GM18499 (cell line): Measurements from ENCODE around the gene STK11IP.

ENCODE experiments used
- ATAC-seq: cut with Tn5 transposase; IDR thresholded peaks from one replicate; pipeline ENCODE4 v1.9.1; 2021; ENCODE audit warnings: moderate number of reproducible peaks; ENCODE audit not compliant: insufficient read depth, unreplicated experiment

STK11IP gene

GRCh38 chr2:219613461-219614070, 15.9 kb downstream of the STK11IP start:
- ATAC-seq: no peak

DNA sequence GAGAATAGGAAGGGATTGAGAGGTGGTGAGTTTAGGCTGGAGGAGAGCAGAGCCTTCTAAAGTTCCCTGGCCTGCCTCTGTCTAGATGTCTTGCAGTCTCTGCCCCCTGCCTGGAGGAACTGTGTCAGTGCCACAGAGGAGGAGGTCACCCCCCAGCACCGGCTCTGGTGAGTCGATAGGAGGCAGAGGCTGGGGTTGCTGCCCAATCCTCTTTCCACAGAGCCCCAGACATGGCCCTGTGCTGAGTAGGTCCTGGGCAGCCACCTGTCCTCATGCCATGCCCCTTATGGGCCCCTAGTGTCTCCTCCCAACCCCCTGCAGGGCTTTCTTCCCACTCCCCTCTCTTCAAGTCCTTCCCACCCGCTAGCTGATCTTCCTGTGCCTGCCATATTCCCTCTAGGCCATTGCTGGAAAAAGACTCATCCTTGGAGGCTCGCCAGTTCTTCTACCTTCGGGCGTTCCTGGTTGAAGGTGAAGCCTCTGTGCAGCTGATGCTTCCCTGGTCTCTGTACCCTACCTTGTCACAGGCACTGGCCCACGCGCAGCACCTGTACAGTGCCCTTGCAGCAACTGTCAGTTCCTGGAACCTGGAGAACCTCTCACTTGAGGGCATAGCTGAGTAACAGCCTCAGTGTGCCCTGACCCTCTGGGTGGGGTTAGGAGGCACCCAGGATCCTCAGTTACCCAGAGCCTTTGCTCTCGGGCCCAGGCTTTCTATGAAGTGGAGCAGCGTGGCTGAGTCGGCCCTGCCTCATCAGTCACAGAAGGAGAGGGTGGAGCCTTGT, 16.6 kb downstream of the STK11IP start:
- no peak for ATAC-seq

- no peak for ATAC-seq
Measured at GRCh38 chr2:219615036-219615435, 17.4 kb downstream of the STK11IP start.

GRCh38 chr2:219615894-219616293, 18.2 kb downstream of the STK11IP start:
- no peak for ATAC-seq

- no peak for ATAC-seq
Measured at GRCh38 chr2:219616550-219616949, 18.9 kb downstream of the STK11IP start.

DNA sequence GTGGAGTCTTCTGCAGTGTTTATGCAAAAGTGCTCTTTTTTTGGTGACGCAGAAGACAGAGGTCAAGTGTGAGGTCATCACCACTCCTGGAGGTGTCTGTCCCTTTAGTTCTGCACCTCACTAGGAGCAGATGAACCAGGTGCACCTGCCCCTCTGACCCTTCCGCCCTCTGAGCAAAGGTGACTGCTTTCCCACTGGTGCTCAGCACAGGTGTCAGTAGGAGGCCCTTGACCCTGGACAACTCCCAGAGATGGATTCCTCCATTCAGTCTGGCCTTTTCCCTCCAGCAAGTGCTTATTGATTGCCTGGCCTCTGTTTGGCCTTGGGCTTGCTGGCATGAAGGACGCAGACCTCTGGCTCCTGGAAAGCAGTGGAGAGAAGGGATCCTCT, 21.1 kb downstream of the STK11IP start:
- no peak for ATAC-seq

GRCh38 chr2:219619235-219619634, 21.6 kb downstream of the STK11IP start:
- ATAC-seq: no peak

DNA sequence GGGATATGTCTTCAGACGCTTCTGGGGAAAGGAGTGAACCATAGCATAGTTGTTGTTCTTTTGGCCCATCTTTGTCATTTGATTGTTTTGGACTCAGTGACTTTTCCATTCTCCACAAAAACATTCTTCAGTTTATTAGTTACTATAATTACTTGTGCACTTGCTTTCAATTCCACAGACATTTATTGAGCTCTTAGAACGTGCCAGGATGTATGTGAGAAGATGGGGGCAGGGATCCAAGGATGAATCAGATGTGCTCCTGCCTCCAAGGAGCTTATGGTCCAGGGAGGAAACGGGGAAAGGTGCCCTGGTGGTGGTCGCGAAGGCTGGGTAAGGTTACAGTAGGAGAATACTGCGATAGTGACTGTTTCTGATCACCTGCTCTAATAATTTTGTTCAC, 22.9 kb downstream of the STK11IP start:
- no peak for ATAC-seq

GRCh38 chr2:219621935-219622334, 24.3 kb downstream of the STK11IP start:
- ATAC-seq: no peak

GRCh38 chr2:219622472-219622871, 24.8 kb downstream of the STK11IP start:
- no peak for ATAC-seq

GRCh38 chr2:219624565-219624964, 26.9 kb downstream of the STK11IP start:
- no peak for ATAC-seq

DNA sequence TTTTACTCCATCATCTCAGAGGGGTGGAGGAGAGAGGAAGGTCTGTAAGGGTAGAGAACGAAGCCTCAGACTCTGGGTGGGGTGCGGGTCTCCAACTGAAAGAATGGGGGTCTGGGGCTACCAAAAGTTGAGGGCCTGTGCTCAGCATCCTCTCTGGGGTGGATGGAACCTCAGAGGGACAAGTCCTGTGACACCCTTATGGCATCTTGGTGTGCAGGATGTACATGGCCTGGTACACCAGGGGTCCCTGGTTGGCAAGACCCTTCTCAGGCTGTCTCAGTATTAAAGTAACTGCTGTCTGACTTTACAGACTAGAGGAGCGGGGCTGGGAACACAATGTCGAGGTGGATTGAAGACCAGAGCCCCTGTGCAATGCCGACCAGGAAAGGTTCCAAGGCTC, 27.5 kb downstream of the STK11IP start:
- ATAC-seq: no peak

DNA sequence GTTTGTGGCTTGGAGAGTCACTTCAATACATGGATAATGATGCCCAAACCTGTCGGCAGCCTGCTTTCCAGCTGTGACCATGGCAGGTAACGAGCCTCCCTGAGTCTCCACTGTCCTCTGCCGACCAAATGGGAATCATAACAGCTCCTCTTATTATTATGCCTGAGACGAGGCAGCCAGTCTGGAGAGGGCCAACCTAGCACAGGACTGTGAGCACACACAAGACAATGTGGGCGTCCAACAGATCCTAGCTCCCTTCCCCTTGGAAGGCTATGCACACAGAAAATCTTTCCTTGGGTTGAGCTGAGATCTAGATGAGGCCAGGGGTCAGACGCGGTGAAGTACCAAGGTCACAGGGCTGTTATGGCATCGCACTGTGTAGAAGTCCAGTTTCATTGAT, 28.9 kb downstream of the STK11IP start:
- ATAC-seq: no peak

DNA sequence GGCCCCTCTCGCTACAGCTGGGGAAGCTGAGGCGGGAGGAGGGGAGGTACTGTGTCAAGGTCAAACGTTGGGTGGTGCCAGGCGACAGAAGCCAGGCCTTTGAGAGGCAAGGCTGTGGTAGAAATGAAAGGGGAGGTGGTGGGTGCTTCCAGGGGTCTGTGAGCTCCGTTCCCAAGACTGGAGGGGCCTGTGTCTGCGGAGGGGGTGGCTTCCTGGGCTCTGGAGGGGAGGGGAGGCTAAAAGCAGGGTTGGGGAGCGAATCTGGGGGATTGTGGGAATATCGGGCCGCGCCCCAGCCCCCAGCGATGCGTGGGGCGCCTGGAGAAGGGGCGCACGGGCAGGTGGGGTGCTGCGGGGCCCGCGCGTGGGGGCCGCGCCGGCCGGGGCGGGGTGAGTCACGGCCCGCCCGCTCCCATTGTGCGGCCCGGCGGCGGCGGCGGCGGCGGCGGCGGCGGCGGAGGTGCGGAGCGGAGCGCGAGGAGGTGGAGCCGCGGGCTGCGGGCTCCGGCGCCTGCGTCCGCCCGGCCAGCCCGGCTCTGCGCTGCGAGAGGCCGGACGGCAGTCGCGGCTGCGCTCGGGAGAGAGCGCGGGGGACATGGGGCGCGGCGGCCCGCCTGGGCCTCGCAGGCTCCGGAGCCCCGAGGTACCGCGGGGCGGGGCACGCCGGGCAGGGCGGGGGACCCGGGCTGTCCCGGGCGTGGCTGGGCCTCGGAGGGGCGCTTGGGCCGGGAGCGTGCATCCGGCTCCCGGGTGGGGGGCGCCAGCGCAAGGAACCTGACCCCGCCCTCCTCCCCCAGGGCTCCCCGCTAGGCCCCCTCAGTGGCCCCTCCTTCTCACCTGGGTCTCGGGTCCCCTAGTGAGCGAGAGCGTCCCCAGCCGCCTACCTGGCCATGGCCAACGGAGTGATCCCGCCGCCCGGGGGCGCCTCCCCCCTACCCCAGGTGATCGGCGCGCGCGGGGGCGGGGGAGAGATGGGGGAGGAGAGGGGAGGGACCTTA, 29.7 kb downstream of the STK11IP start, which contains the start of gene SLC4A3:
Gene SLC4A3 (plus strand): TSS at position 528 of the 998 bp plus-strand sequence. CDS start 363 bp downstream, at position 891.
- no peak for ATAC-seq

DNA sequence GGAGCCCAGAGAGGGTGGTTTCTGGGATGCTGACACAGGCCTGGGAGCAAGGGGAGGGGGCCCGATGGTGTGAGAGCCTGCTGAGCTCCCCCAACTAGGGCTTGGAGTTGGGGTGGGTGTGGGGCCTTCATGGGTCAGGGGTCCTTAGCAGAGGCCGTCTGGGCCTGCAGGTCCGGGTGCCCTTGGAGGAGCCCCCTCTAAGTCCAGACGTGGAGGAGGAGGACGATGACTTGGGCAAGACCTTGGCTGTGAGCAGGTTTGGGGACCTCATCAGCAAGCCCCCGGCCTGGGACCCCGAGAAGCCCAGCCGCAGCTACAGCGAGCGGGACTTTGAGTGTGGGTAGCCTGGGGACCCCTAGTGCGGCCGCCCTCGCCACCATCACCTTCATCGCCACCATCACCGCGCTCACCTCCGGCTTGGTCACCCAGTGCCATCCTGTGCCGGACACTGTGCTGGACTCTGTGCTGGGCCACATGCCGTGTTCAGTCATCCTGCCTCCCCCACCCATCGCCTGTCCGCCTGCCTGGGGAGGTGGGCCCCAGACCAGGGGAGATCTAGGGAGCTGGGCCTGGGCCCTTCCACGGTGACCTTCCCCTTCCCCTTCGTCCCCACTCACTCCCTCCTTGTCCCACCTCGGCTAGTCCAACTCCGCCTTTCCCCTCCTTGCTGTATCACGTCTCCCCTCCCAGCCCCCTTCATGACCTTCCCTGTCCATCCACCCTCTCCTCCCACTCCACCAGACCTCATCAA, 30.8 kb downstream of the STK11IP start:
- no peak for ATAC-seq

- no peak for ATAC-seq
Measured at GRCh38 chr2:219628986-219629901, 31.6 kb downstream of the STK11IP start.

DNA sequence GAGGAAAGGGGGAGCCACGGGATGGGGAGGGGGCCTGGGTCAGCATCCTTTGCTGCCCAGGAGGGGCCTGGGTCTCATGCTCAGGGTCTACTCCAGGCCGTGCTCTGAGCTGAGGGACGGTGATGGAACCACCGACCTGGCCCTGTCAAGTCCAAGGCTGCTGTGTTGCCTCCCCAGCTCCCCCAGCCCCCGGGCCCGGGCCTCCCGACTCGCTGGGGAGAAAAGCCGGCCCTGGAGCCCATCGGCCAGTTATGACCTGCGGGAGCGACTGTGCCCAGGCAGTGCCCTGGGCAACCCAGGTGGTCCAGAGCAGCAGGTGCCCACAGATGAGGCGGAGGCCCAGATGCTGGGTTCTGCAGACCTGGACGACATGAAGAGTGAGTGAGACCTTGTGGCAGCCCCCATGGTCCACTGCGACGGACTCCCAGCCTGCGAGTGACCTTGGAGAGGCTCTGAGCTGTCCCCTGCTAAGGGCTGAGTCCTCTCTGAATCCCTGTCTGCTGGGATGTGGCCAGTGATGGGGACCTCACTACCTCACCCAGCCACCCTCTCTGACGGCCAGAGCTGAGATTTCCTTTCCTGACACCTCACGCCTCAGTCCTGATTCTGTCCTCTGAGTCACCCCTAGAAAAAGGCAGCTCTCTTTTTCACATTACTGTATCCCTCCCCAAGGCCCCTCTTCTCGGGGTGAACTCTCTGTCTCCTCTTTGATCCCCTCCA, 32.5 kb downstream of the STK11IP start:
- no peak for ATAC-seq

DNA sequence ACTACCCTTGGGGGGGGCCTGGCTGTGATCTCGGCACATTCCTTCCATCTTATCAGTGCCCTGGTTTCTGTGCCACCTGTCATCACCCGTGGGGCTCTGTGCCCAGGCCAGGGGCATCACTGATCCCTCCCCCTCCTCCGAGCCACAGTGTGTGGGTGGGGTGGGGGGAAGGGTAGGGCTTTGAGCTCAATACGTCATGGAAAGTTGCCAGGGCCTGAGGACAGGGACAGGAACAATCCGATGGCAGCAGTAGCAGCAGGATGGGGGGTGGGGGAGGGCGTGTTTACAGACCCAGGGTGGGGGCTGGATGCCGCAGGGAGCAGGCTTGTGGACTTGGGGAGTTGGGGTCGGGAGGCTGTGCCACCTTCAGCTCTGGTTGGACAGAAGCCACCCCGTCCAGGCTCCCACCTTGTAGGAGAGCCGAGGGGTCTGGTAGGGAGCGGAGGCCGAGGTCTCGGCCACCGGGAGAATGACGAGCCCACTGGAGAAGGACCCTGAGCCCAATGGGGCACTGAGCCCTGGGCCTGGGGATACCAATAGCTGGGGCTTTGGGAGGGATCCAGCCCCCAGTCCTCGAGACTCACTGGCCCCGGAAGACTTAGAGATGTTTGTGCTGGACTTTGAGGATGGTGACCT, 33.2 kb downstream of the STK11IP start:
- ATAC-seq: no peak
